HUES6 (cell line): ENCODE measurements around the gene IGF1R.

ENCODE experiments used
- H3K27ac ChIP-seq: 2 replicates; pipeline ENCODE4 v1.7.0; 2013; ENCODE audit warnings: low read depth, mild to moderate bottlenecking, low read length, inconsistent platforms
- H3K27me3 ChIP-seq: 2 replicates; pipeline ENCODE4 v1.6.1; 2013; ENCODE audit warnings: low read length; ENCODE audit not compliant: control insufficient read depth, insufficient read depth
- H3K36me3 ChIP-seq: 2 replicates; pipeline ENCODE4 v1.6.1; 2013; ENCODE audit warnings: low read length; ENCODE audit not compliant: control insufficient read depth, insufficient read depth
- H3K4me1 ChIP-seq: 2 replicates; pipeline ENCODE4 v1.6.1; 2013; ENCODE audit warnings: low read length; ENCODE audit not compliant: control insufficient read depth, insufficient read depth
- H3K4me3 ChIP-seq: 2 replicates; pipeline ENCODE4 v1.5.1; 2013; ENCODE audit warnings: low read depth, low read length
- H3K9ac ChIP-seq: one replicate; pipeline ENCODE4 v1.6.1; 2013; ENCODE audit warnings: mild to moderate bottlenecking, low read length
- H3K9me3 ChIP-seq: 2 replicates; pipeline ENCODE4 v1.6.1; 2013; ENCODE audit warnings: low read depth, low read length; ENCODE audit not compliant: control insufficient read depth, insufficient read depth

The IGF1R gene

DNA sequence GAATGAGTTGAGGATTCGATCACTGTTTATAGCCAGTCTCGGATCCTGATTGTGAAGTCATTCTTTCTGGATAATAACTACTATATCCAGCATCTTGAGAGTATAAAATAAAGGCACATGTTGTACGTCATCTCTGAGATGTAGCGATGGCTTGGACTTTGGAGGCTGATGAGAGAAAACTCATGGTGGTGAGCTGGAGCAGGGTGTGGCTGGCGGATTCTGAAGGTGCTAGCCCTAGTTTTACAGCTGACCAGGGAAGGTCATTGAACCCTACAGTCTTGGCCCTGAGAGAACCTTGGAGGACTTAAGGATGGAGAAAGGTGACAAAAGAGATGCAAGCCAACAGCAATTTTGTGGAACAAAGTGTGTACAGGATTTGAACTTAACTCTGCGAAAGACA, 153.8 kb downstream of the IGF1R start:
- H3K4me1 ChIP-seq, result peaks cover 56% of the 10 kb centered on the region
- no peak overlapping the region for H3K9ac ChIP-seq
- H3K4me3 ChIP-seq, result no peak overlapping the region
- no peaks in the 10 kb centered on the region for H3K9me3 ChIP-seq
- H3K36me3 ChIP-seq, result no peaks in the 10 kb centered on the region
- H3K27ac ChIP-seq, result no peak overlapping the region
- no peaks in the 10 kb centered on the region for H3K27me3 ChIP-seq

DNA sequence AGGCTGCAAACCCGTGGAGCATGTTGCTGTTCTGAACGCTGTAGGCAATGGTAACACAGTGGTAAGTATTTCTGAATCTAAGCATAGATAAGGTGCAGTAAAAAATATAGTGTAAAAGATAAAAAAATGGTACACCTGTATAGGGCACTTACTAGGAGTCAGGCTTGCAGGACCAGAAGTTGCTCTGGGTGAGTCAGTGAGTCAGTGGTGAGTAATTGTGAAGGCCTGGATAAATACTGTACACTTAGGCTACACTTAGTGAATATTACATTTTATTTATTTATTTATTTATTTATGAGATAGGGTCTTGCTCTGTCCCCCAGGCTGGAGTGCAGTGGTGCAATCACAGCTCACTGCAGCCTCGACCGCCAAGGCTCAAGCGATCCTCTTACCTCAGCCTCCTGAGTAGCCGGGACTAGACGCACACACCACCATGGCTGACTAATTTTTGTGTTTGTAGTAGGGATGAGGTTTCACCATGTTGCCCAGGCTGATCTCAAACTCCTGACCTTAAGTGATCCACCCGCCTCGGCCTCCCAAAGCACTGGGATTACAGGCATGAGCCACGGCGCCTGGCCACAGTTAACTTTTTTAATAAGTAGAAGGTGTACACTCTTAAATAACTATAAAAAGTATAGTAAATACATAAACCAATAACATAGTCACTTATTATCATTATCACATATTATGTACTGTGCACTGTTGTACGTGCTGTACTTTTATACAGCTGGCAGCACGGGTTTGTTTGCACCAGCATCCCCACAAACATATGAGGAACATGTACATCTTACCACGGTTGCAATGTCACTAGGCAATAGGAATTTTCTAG, 155.1 kb downstream of the IGF1R start:
- H3K36me3 ChIP-seq, result no peaks in the 10 kb centered on the region
- no peak overlapping the region for H3K9ac ChIP-seq
- H3K27ac ChIP-seq, result no peak overlapping the region
- no peaks in the 10 kb centered on the region for H3K27me3 ChIP-seq
- H3K4me1 ChIP-seq, result peaks cover 49% of the 10 kb centered on the region
- H3K9me3 ChIP-seq, result no peaks in the 10 kb centered on the region
- no peak overlapping the region for H3K4me3 ChIP-seq

DNA sequence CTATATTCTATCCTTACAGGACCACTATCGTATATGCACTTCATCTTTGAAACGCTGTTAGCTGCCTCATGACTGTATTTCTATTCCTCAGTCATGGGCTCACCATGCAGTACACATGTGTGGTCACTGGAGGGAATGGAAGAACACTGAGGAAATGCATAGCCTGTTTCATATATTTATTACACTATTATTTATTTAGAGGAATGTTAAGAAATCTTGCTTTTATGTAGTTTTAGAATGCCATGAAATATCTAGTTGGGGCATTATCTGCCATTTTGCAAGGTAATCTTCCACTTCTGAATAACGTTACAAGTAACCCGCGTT, 155.7 kb downstream of the IGF1R start:
- no peak overlapping the region for H3K27ac ChIP-seq
- peaks cover 44% of the 10 kb centered on the region for H3K4me1 ChIP-seq
- no peak overlapping the region for H3K9ac ChIP-seq
- H3K27me3 ChIP-seq, result no peaks in the 10 kb centered on the region
- no peaks in the 10 kb centered on the region for H3K36me3 ChIP-seq
- no peaks in the 10 kb centered on the region for H3K9me3 ChIP-seq
- H3K4me3 ChIP-seq, result no peak overlapping the region

DNA sequence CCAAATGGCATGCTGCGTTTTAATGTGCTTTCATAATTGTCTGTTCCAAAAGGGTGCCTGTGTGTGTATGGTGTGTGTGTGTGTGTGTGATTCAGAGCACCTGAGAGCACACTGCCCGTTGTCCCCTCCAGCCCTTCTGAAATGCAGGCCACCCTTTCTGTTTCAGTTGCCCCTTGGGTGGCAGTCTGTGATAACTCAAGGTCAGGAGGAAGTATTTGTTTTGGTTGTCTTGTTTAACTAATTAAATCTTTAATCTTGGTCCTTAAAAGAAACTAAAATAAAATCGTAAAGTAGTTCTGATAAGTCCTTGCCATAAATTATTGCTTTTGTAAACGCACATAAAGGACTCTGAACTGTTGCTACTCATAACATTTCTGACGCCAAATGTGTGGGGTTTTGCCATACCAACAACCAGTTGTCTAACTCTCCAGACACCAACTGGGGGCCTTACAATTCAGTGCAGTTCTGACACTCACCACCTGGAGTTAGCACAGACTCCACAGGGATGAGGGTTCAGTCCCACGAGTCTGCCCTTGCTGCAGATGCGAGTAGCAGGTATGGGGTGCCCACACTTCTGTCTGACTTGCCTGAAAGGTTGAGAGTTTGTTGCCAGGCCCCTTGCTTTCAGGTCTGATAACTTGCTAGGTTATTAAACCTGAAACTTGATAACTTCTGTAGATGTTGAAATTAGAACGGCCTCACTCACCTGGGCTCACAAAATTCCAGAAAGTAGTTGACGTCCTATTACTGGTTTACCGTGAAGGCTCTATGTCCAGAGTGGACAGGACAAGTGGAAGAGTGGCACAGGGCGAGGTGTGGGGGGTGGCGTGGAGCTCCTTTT, 157.3 kb downstream of the IGF1R start:
- Histone ChIP-seq H3K36me3 (no peaks in the 10 kb centered on the region), H3K9me3 (no peaks in the 10 kb centered on the region), H3K4me1 (peaks cover 39% of the 10 kb centered on the region), H3K27me3 (no peaks in the 10 kb centered on the region), H3K27ac (no peak overlapping the region), H3K4me3 (no peak overlapping the region), H3K9ac (no peak overlapping the region)

DNA sequence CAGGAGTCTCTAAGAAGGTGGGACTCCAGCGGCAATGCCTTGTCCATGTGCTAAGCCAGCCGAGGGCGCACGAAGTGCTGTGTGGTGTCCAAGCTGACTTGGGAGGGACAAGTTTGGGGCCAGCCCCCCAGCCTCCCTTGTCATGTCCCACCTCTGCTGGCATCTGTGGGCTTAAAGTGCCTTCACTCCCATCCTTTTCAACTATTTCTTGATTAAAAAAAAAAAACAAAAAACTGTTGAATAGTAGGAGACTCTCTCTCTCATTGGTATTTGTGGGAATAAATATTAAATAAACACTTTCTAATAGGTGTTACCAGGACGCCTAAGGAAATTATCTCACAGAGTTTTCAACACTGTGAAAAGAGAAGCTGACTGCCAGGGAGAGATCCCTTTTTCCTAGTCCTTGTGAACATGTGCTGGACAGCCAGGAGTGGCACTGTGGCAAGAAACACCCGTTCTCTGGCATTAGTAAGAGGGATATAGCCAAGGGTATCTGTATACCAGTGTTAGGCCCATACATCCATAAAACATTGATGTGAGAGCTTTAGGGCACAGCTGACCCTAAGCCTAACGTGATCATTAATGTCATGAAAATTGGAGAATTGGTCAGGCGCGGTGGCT, 158.0 kb downstream of the IGF1R start:
- Histone ChIP-seq H3K27ac (no peak overlapping the region), H3K27me3 (no peaks in the 10 kb centered on the region), H3K4me1 (peaks cover 32% of the 10 kb centered on the region), H3K36me3 (no peaks in the 10 kb centered on the region), H3K4me3 (no peak overlapping the region), H3K9me3 (no peaks in the 10 kb centered on the region), H3K9ac (no peak overlapping the region)

DNA sequence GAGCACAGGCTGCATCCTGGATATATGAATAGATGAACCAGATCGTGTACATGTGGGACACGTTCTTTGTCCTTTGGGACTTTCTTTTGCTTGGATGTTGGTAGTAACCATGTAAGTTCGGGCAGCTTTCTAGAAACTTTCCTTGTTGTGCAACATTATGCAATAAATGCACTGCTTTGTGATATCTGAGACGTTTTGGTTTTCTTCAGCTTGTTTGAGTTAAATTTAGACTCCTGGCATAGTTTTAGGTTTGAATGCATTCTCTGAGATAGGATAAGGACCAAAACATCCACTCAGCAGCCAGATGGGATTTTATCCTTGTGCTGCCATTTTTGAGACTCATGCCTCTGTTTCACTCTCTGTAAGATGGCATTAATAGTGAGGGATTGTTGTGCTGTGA, 158.9 kb downstream of the IGF1R start:
- H3K27ac ChIP-seq, result no peak overlapping the region
- no peaks in the 10 kb centered on the region for H3K36me3 ChIP-seq
- no peak overlapping the region for H3K4me3 ChIP-seq
- H3K9me3 ChIP-seq, result no peaks in the 10 kb centered on the region
- H3K9ac ChIP-seq, result no peak overlapping the region
- H3K27me3 ChIP-seq, result no peaks in the 10 kb centered on the region
- H3K4me1 ChIP-seq, result peaks cover 25% of the 10 kb centered on the region

DNA sequence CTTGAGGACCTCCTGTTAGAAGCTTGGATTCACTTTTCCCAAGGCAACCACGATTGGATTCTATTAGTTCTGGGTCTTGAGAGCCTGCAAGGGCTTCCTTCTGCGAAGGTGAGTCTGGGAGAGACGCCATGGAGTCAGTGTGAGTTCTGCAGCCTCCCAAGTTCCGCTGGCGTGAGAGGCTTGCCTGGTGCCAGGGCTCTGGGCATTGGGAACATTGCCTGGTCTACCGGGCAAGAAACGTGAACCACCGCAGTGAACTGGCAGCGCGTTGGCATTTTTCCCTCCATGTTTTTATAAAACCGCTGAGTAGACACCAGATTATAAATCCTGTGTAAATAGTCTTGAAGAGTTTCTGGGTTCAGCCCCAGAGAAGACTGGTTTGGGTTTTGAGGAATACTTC, 160.9 kb downstream of the IGF1R start:
- Histone ChIP-seq H3K4me1 (peaks cover 35% of the 10 kb centered on the region), H3K9ac (no peak overlapping the region), H3K27me3 (no peaks in the 10 kb centered on the region), H3K9me3 (no peaks in the 10 kb centered on the region), H3K36me3 (no peaks in the 10 kb centered on the region), H3K4me3 (no peak overlapping the region), H3K27ac (no peak overlapping the region)

GRCh38 chr15:98812716-98813446, 164.5 kb downstream of the IGF1R start:
- Histone ChIP-seq H3K27me3 (no peaks in the 10 kb centered on the region), H3K9ac (no peak overlapping the region), H3K4me3 (no peak overlapping the region), H3K4me1 (peaks cover 35% of the 10 kb centered on the region), H3K9me3 (no peaks in the 10 kb centered on the region; the same call in 1 of the 2 replicates), H3K27ac (no peak overlapping the region), H3K36me3 (no peaks in the 10 kb centered on the region)

GRCh38 chr15:98813951-98814350, 165.6 kb downstream of the IGF1R start:
- Histone ChIP-seq H3K27me3 (no peaks in the 10 kb centered on the region), H3K36me3 (no peaks in the 10 kb centered on the region), H3K27ac (no peak overlapping the region), H3K4me3 (no peak overlapping the region), H3K4me1 (peaks cover 34% of the 10 kb centered on the region), H3K9me3 (no peaks in the 10 kb centered on the region; the same call in 1 of the 2 replicates), H3K9ac (no peak overlapping the region)

DNA sequence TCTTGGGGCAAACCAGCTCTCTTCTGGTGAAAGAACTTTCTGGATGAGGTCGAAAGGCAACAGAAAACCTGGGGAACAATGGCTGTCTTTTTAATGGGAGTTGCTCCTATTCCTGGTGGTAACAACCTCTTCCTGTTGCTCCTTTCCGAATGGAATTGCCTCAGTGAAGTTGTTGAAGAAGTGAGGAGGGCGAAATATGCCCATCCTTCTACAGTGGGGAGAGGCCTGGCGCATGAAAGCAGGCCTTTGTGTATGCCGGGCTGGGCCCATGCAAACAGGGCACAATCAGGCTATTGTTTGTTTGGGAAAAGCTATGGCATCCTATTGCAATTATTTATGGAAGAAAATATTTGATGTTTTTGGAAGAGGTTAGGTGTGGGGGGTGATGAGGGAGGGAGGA, 166.9 kb downstream of the IGF1R start:
- peaks cover 25% of the 10 kb centered on the region for H3K4me1 ChIP-seq
- no peaks in the 10 kb centered on the region for H3K27me3 ChIP-seq
- no peak overlapping the region for H3K4me3 ChIP-seq
- no peaks in the 10 kb centered on the region for H3K36me3 ChIP-seq
- no peak overlapping the region for H3K9ac ChIP-seq
- no peak overlapping the region for H3K27ac ChIP-seq
- no peaks in the 10 kb centered on the region; the same call in 1 of the 2 replicates for H3K9me3 ChIP-seq
